Right ventricle myocardium superior (tissue), 1 donor: ENCODE measurements around the gene FLOT2. TPM values are rescaled to one million over a fixed set of nuclear protein-coding genes. Genes with fewer than 3 reads are reported as not detected.
"Not testable (repeated sequence)": the region's sequence is repeated elsewhere in the genome, so short reads cannot be mapped to it uniquely, and the experiment has no call there.

ENCODE experiments used
- ATAC-seq: fragments of 200-7000 bp; cut with Tn5 transposase; one replicate; pipeline ENCODE4 v1.9.1; 2020; ENCODE audit warnings: mild to moderate bottlenecking; ENCODE audit not compliant: poor library complexity
- DNase-seq: peaks from one replicate; pipeline ENCODE4 v3.0.0-alpha.2; 2020
- intact Hi-C: fragments of 100-400 bp; cut with DNase I; formaldehyde crosslinking; loops from one replicate; pipeline ENCODE4 v1.11.2; 2022
- total RNA-seq: library from RNA; stranded (reverse); fragmentation: NEBNext Ultra II Directional; extraction: Animal tissue kit (Norgen Biotek cat#: 25700); gene quantifications from one replicate; pipeline ENCODE4 v1.2.1, GENCODE V29; 2021
- donor health status: DM: no; HTN: yes; CAD: no; lungs with severe emphysema.

FLOT2 gene
- total RNA-seq, 1 donor from 2014 or later: 101 TPM

- intact Hi-C loops: no loop called here
- DNase-seq (no peak), ATAC-seq (no peak)
These were observed 3.6 kb upstream of the FLOT2 start for GRCh38 chr17:28900986-28901726.

DNA sequence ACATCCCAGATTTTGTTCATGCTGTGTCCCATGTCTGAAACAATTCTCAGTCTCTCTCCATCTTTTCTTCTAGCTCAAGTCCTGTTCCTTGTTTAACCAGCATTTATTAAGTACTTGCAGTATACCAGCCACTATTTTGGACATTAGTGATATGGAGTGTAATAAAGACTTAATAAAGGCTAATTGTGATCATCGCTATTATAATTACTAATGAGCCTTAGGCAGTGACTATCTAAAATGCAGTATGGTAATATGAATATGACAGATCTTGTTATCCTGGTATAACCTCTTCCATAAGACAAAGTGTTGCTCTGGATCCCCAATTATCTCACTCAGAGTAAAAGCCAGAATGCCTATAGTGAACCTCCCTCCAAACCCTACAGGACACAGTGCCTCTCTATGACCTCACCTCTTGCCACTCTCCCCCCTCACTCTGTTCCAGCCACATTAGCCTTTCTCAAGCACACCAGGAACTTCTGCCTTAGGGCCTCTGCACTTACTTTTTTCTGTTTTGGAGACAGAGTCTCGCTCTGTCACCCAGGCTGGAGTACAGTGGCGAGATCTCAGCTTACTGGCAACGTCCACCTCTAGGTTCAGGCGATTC, 1.8 kb upstream of the FLOT2 start:
- DNase-seq (no peak), ATAC-seq (no peak)
- intact Hi-C loops: no loop called here

- ATAC-seq: no peak
- intact Hi-C loops: no loop called here
These were observed 1.0 kb upstream of the FLOT2 start for GRCh38 chr17:28898527-28898955.

DNA sequence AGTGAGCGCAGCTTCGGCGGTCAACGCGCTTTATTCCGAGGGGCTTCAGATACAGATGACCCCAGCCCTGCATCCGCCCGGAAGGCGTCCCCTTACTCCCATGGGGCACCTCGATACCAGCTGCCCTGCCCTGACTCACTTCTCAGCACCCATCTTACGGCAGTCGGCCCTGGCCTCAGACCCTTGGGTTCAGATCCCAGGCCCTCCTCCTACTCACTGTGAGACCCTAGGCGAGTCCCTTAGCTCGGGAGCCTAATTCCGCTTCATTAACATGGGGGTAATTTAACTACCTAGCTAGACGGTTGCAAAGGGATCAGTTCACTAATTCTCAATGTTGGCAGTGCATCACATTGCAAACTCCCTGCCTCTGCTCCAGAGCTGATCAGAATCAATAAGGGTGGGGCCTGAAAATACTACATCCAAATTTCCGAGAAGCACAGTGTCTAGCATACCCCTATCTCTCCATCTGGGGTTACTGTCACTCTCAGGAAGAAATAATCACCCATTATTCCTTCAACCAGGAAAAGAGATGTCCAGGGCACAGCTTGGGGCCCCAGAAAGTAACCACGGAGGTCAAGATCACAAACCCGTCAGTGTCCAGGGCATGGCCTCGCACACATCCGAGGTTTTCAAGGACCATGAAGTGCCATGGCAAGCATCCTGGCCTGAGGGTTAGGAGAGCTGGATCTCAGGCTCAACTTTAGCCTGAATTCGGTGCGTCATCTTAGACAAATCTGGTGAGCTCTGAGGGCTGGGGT, 415 bp upstream of the FLOT2 start:
- DNase-seq (no peak), ATAC-seq (peak; percentile 16)
- intact Hi-C loops: no loop called here

More at GRCh38 chr17:28898527-28898955, 1.0 kb upstream of the FLOT2 start:
- no peak for DNase-seq

GRCh38 chr17:28896491-28896883, 1.0 kb downstream of the FLOT2 start:
- intact Hi-C loops: no loop called here
- ATAC-seq: no peak

GRCh38 chr17:28895794-28896447, 1.6 kb downstream of the FLOT2 start:
- DNase-seq: no peak
- intact Hi-C loops: no loop called here
- ATAC-seq: no peak

More at GRCh38 chr17:28896491-28896883, 1.0 kb downstream of the FLOT2 start:
- no peak for DNase-seq

- DNase-seq, ATAC-seq, intact Hi-C loops: not testable (repeated sequence)
These were observed 4.0 kb downstream of the FLOT2 start for GRCh38 chr17:28893248-28894183.

- no peak for DNase-seq
- intact Hi-C loops: no loop called here
- ATAC-seq: no peak
These were observed 5.5 kb downstream of the FLOT2 start for GRCh38 chr17:28892024-28892423.

DNA sequence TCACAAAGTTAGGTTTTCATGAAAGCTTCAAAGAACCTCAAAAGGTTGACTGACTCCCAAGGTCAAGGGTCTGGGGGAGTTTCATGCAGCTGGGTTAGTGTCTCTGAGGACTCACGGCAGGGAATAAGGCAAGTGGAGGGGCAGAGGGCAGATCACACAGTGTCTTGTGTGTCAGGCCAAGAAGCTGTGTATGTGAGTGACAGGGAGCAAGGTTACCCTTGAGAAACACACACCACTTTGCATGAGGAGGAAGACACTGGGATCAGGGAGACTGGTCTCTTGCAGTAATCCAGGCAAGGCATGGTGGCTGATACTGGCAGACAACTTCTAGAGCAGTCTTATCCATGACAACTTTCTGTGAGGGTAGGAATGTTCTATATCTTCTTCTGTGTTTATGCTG, 6.3 kb downstream of the FLOT2 start:
- intact Hi-C loops: no loop called here
- no peak for ATAC-seq

DNA sequence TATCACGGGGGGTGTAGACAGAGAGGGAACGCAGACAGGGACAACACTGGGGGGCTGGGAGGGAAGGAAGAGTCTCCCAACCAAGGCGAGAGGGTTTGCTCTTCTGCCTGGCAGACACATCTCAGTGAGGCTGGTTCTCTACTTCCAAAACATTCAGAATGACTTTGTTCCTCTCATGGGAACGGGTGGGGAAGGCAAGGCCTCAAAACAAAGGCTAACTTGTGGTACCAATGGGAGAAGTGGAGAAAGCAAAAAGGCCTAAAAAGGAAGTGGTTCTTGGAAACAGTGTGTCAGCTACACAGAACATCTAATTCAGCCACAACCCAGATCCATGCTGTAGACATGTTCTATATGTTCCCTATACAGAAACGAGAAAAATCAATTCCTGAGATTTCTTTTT, 7.5 kb downstream of the FLOT2 start:
- intact Hi-C loops: no loop called here
- ATAC-seq (peak; percentile 15), DNase-seq (no peak)

More for the DNA sequence above, 6.3 kb downstream of the FLOT2 start:
- DNase-seq: no peak

GRCh38 chr17:28888832-28889231, 8.7 kb downstream of the FLOT2 start:
- intact Hi-C loops: no loop called here
- ATAC-seq (no peak), DNase-seq (no peak)

DNA sequence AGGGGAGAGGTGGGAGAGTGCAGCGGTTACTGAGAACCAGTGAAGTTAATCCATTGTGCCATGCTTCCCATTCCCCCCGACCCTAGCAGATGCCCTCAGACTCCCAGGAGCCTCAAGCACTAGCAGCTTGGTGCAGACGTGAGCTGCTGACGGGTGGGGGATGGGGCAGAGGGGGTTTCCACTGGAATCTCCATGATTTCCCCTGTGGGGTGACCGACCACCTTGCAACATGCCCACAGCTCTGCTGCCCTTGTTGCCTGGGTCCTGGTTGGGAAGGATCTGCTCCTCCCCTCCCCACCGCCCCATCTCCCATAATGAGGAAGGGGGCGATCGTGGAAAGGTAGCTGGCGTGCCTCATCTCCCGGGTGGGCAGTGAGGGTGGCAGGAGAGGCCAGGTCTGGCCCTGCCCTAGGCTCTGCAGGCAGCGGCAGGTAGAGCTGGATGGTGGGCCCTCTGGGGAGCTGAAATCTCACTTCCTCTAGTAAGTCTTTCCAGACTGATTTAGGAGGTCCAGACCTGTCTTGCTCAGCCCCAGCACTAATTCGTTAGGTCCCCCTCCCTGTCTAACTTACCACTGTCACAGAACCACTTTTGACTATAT, 9.6 kb downstream of the FLOT2 start:
- intact Hi-C loops: no loop called here
- no peak for ATAC-seq
- DNase-seq: no peak

GRCh38 chr17:28885951-28886350, 11.6 kb downstream of the FLOT2 start:
- intact Hi-C loops: no loop called here
- ATAC-seq (no peak), DNase-seq (no peak)

GRCh38 chr17:28885363-28885762, 12.2 kb downstream of the FLOT2 start:
- intact Hi-C loops: no loop called here
- ATAC-seq (peak; percentile 40), DNase-seq (no peak)

DNA sequence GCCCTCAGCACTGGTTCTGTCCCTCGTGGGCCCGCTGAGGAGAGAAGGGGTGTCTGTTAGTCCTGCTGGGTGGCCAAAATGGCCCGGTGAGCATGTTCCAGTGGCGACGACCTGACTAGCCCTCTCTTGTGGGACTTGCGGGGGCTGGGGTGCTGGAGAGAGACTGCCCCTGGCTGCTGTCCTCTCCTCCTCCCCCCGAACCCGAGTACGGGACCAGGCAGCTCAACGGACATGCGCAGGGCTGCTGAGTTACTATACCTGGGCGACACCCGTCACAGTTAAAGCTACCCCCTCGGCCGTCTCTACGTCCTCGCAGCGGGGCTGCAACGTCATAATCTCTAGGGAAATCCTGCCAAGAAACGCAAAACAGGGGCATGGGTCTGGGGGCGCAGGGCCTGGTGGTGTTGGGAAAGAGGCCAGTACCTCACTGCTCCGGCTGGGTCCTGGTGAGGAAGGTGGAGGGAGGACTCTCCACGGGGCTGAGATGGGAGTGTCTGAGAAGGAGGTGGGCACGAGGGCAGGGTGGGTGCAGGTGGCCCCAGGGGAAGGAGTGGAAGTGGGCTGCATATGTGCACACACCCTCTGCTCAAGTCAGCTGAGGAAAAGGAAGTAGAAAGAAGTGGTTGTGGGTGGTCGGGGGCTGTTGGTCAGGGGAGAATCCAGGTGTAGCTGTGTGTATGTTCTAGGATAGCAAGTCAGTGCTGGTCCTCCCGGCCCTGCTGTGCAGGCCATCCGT, 13.4 kb downstream of the FLOT2 start:
- no peak for ATAC-seq
- intact Hi-C loops: no loop called here
- DNase-seq: no peak

DNA sequence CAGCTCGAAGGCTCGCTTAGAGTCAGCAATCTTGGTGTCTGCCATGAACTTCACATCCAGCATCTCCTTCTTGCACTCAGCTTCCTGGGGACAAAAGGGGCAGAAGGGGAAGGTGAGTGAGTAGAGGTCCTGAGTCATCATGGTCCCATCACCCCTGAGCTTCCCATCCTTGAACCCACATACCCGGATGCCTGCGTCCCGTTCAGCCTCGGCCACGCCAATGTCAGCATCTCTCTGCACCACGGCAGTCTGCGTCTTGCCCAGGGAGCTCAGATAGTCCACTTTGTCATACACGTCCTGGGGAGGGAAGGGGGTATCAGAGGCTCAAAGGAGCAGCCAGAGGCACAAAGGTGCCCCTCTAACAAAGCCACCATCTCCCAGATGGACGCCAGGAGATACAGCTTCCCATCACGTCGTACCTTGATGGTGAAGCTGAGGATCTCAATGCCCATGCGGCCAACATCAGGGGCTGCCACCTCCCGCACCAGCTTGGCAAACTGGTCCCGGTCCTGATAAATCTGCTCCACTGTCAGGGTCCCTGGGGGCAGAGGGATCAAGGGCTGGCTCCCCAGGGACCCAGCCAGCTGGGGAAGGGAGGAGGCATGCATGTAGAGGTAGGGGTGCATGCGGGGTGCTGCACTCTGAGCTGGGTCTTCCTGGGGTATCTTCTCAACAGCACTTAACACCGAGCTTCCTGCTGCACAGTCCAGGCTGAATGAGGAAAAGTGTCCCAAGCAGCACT, 15.2 kb downstream of the FLOT2 start:
- no peak for ATAC-seq
- intact Hi-C loops: no loop called here

More for the DNA sequence above, 15.2 kb downstream of the FLOT2 start:
- no peak for DNase-seq
